ENCODE results near the gene FOXN1. TPM values are rescaled to one million over a fixed set of nuclear protein-coding genes. Genes with fewer than 3 reads are reported as not detected.

Gene FOXN1
- polyA plus RNA-seq, 2 donors: 8.8 to 10.6 TPM

GRCh38 chr17:28498652-28499363, 7.3 kb upstream of the FOXN1 start:
- Histone ChIP-seq H3K4me3 (ENCODE audit: low read depth in 1 of 2, low read length in 2 of 2) (no peak overlapping the region), H3K9me3 (ENCODE audit: control insufficient read depth in 2 of 2, insufficient read depth in 1 of 2, low read depth in 1 of 2, low read length in 1 of 2) (no peaks in the 10 kb centered on the region), H3K27me3 (ENCODE audit: control insufficient read depth in 1 of 2, insufficient read depth in 2 of 2, low read length in 2 of 2) (no peaks in the 10 kb centered on the region), H3K27ac (ENCODE audit: low read depth in 2 of 2, low read length in 1 of 2) (no peak overlapping the region), H3K4me1 (ENCODE audit: control insufficient read depth in 2 of 2, insufficient read depth in 2 of 2, low read length in 1 of 2) (peaks cover 6 to 19% of the 10 kb centered on the region in 2 donors), H3K36me3 (ENCODE audit: control insufficient read depth in 2 of 2, insufficient read depth in 2 of 2, low read length in 1 of 2) (no peaks in the 10 kb centered on the region)
- WGBS, 2 donors: 58 to 61% methylated on average over 11 to 12 of the region's 12 CpGs

GRCh38 chr17:28499364-28499664, 6.8 kb upstream of the FOXN1 start:
- Histone ChIP-seq H3K9me3 (ENCODE audit: control insufficient read depth in 2 of 2, insufficient read depth in 1 of 2, low read depth in 1 of 2, low read length in 1 of 2) (no peaks in the 10 kb centered on the region), H3K36me3 (ENCODE audit: control insufficient read depth in 2 of 2, insufficient read depth in 2 of 2, low read length in 1 of 2) (no peaks in the 10 kb centered on the region), H3K4me3 (ENCODE audit: low read depth in 1 of 2, low read length in 2 of 2) (no peak overlapping the region), H3K27me3 (ENCODE audit: control insufficient read depth in 1 of 2, insufficient read depth in 2 of 2, low read length in 2 of 2) (no peaks in the 10 kb centered on the region), H3K4me1 (ENCODE audit: control insufficient read depth in 2 of 2, insufficient read depth in 2 of 2, low read length in 1 of 2) (peaks cover 6 to 19% of the 10 kb centered on the region in 2 donors), H3K27ac (ENCODE audit: low read depth in 2 of 2, low read length in 1 of 2) (no peak overlapping the region)
- 78 to 83% methylated on average over 9 of the region's 9 CpGs for WGBS, 2 donors

- WGBS, 2 donors: 66 to 68% methylated on average over 9 of the region's 9 CpGs
- H3K4me3 ChIP-seq (ENCODE audit: low read depth in 1 of 2, low read length in 2 of 2): no peak overlapping the region
- H3K4me1 ChIP-seq (ENCODE audit: control insufficient read depth in 2 of 2, insufficient read depth in 2 of 2, low read length in 1 of 2): peaks cover 6 to 19% of the 10 kb centered on the region in 2 donors
- H3K27me3 ChIP-seq (ENCODE audit: control insufficient read depth in 1 of 2, insufficient read depth in 2 of 2, low read length in 2 of 2): no peaks in the 10 kb centered on the region
- H3K9me3 ChIP-seq (ENCODE audit: control insufficient read depth in 2 of 2, insufficient read depth in 1 of 2, low read depth in 1 of 2, low read length in 1 of 2): no peaks in the 10 kb centered on the region
- H3K36me3 ChIP-seq (ENCODE audit: control insufficient read depth in 2 of 2, insufficient read depth in 2 of 2, low read length in 1 of 2): no peaks in the 10 kb centered on the region
- H3K27ac ChIP-seq (ENCODE audit: low read depth in 2 of 2, low read length in 1 of 2): no peak overlapping the region
These were observed 6.3 kb upstream of the FOXN1 start for GRCh38 chr17:28499684-28500357.

GRCh38 chr17:28500712-28501379, 5.3 kb upstream of the FOXN1 start:
- no peaks in the 10 kb centered on the region for H3K36me3 ChIP-seq (ENCODE audit: control insufficient read depth in 2 of 2, insufficient read depth in 2 of 2, low read length in 1 of 2)
- H3K9me3 ChIP-seq (ENCODE audit: control insufficient read depth in 2 of 2, insufficient read depth in 1 of 2, low read depth in 1 of 2, low read length in 1 of 2): no peaks in the 10 kb centered on the region
- WGBS, 2 donors: 41 to 57% methylated on average over 13 of the region's 13 CpGs
- H3K27ac ChIP-seq (ENCODE audit: low read depth in 2 of 2, low read length in 1 of 2): peak overlapping the region in 1 of 2 donors; percentile 54
- peaks cover 6 to 24% of the 10 kb centered on the region in 2 donors for H3K4me1 ChIP-seq (ENCODE audit: control insufficient read depth in 2 of 2, insufficient read depth in 2 of 2, low read length in 1 of 2)
- H3K4me3 ChIP-seq (ENCODE audit: low read depth in 1 of 2, low read length in 2 of 2): no peak overlapping the region
- no peaks in the 10 kb centered on the region for H3K27me3 ChIP-seq (ENCODE audit: control insufficient read depth in 1 of 2, insufficient read depth in 2 of 2, low read length in 2 of 2)

- Histone ChIP-seq H3K4me1 (ENCODE audit: control insufficient read depth in 2 of 2, insufficient read depth in 2 of 2, low read length in 1 of 2) (peaks cover 6 to 29% of the 10 kb centered on the region in 2 donors), H3K4me3 (ENCODE audit: low read depth in 1 of 2, low read length in 2 of 2) (no peak overlapping the region)
- WGBS, 2 donors: 68 to 83% methylated on average over 3 of the region's 3 CpGs
These were observed 4.5 kb upstream of the FOXN1 start for GRCh38 chr17:28501421-28502284.

GRCh38 chr17:28503420-28503819, 2.7 kb upstream of the FOXN1 start:
- no peaks in the 10 kb centered on the region for H3K36me3 ChIP-seq (ENCODE audit: control insufficient read depth in 2 of 2, insufficient read depth in 2 of 2, low read length in 1 of 2)
- no peaks in the 10 kb centered on the region for H3K9me3 ChIP-seq (ENCODE audit: control insufficient read depth in 2 of 2, insufficient read depth in 1 of 2, low read depth in 1 of 2, low read length in 1 of 2)
- H3K4me1 ChIP-seq (ENCODE audit: control insufficient read depth in 2 of 2, insufficient read depth in 2 of 2, low read length in 1 of 2): peaks cover 6 to 30% of the 10 kb centered on the region in 2 donors
- no peak overlapping the region for H3K4me3 ChIP-seq (ENCODE audit: low read depth in 1 of 2, low read length in 2 of 2)
- no peak overlapping the region for H3K27ac ChIP-seq (ENCODE audit: low read depth in 2 of 2, low read length in 1 of 2)
- WGBS, 2 donors: 73 to 89% methylated on average over 3 of the region's 3 CpGs
- no peaks in the 10 kb centered on the region for H3K27me3 ChIP-seq (ENCODE audit: control insufficient read depth in 1 of 2, insufficient read depth in 2 of 2, low read length in 2 of 2)

More at GRCh38 chr17:28501421-28502284, 4.5 kb upstream of the FOXN1 start:
- H3K27ac ChIP-seq (ENCODE audit: low read depth in 2 of 2, low read length in 1 of 2): peak overlapping the region in 1 of 2 donors; percentile 54
- no peaks in the 10 kb centered on the region for H3K27me3 ChIP-seq (ENCODE audit: control insufficient read depth in 1 of 2, insufficient read depth in 2 of 2, low read length in 2 of 2)
- no peaks in the 10 kb centered on the region for H3K36me3 ChIP-seq (ENCODE audit: control insufficient read depth in 2 of 2, insufficient read depth in 2 of 2, low read length in 1 of 2)
- no peaks in the 10 kb centered on the region for H3K9me3 ChIP-seq (ENCODE audit: control insufficient read depth in 2 of 2, insufficient read depth in 1 of 2, low read depth in 1 of 2, low read length in 1 of 2)

GRCh38 chr17:28506763-28507487, 777 bp downstream of the FOXN1 start:
- peaks cover 0 to 27% of the 10 kb centered on the region in 2 donors for H3K4me1 ChIP-seq (ENCODE audit: control insufficient read depth in 2 of 2, insufficient read depth in 2 of 2, low read length in 1 of 2)
- peak overlapping the region; percentile 69 to 88 for H3K27ac ChIP-seq (ENCODE audit: low read depth in 2 of 2, low read length in 1 of 2)
- H3K9me3 ChIP-seq (ENCODE audit: control insufficient read depth in 2 of 2, insufficient read depth in 1 of 2, low read depth in 1 of 2, low read length in 1 of 2): no peaks in the 10 kb centered on the region
- WGBS, 2 donors: 51 to 62% methylated on average over 14 of the region's 14 CpGs
- peaks cover 0 to 2% of the 10 kb centered on the region in 2 donors for H3K36me3 ChIP-seq (ENCODE audit: control insufficient read depth in 2 of 2, insufficient read depth in 2 of 2, low read length in 1 of 2)
- no peaks in the 10 kb centered on the region for H3K27me3 ChIP-seq (ENCODE audit: control insufficient read depth in 1 of 2, insufficient read depth in 2 of 2, low read length in 2 of 2)
- H3K4me3 ChIP-seq (ENCODE audit: low read depth in 1 of 2, low read length in 2 of 2): peak overlapping the region; percentile 43 to 49

- H3K9me3 ChIP-seq (ENCODE audit: control insufficient read depth in 2 of 2, insufficient read depth in 1 of 2, low read depth in 1 of 2, low read length in 1 of 2): no peaks in the 10 kb centered on the region
- peaks cover 0 to 4% of the 10 kb centered on the region in 2 donors for H3K36me3 ChIP-seq (ENCODE audit: control insufficient read depth in 2 of 2, insufficient read depth in 2 of 2, low read length in 1 of 2)
- peak overlapping the region; percentile 43 to 49 for H3K4me3 ChIP-seq (ENCODE audit: low read depth in 1 of 2, low read length in 2 of 2)
- 27% methylated on average over 24 of the region's 24 CpGs for WGBS, 2 donors
- no peaks in the 10 kb centered on the region for H3K27me3 ChIP-seq (ENCODE audit: control insufficient read depth in 1 of 2, insufficient read depth in 2 of 2, low read length in 2 of 2)
- peak overlapping the region; percentile 69 to 88 for H3K27ac ChIP-seq (ENCODE audit: low read depth in 2 of 2, low read length in 1 of 2)
- H3K4me1 ChIP-seq (ENCODE audit: control insufficient read depth in 2 of 2, insufficient read depth in 2 of 2, low read length in 1 of 2): peaks cover 0 to 27% of the 10 kb centered on the region in 2 donors
These were observed 1.5 kb downstream of the FOXN1 start for GRCh38 chr17:28507567-28508203.

Data from esophagus (tissue), 2 donors.